Measurements from ENCODE around the gene RIMBP2.

Gene RIMBP2

GRCh38 chr12:130713581-130713991 lies 2.5 kb downstream of the RIMBP2 start:
- Histone ChIP-seq H3K27me3 (ENCODE audit: insufficient read depth, poor library complexity, severe bottlenecking) (peaks cover 30% of the 10 kb centered on the region), H3K27ac (replicated peaks) (no peak overlapping the region)
- no peak for DNase-seq (ENCODE audit: low read depth in 1 of 2, low spot score in 1 of 2)

DNA sequence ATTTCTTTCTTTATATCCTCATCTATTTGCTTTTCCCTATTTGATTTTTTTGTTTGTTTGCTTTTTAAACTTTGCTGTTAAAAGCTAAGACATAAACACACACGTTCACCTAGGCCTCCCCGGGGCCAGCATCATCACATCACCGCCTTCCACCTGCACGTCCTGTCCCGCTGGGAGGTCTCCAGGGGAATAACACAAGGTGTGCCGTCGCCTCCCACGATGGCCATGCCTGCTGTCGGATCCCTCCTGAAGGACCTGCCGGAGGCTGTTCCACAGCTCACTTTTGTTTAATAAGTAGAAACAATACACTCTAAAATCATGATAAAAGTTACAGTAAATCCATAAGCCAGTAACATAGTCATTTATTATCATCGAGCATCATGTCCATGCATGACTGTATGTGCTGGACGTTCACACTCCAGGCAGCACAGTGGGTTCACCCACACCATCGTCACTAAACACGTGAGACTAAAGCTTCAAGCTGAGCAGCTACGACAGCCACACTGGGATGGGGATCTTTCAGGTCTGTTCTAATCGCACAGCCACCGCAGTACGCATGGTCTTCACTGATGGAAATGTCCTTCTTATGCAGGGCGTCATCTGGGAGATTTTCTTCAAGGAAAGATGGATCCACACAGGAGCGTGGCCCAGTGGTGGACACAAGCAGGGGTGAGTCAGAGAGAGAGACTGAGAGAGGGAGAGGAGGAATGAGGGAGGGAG lies 3.6 kb downstream of the RIMBP2 start:
- no peak for DNase-seq (ENCODE audit: low read depth in 1 of 2, low spot score in 1 of 2)
- TF ChIP-seq GABPA (IDR thresholded peaks at IDR 0.05; ENCODE audit: low read depth) (no peak), SPI1 (IDR thresholded peaks at IDR 0.05; ENCODE audit: borderline replicate concordance, low read depth) (no peak), POLR2AphosphoS5 (IDR thresholded peaks at IDR 0.05; ENCODE audit: low read depth) (no peak)
- TF ChIP-seq, protein P1, sequence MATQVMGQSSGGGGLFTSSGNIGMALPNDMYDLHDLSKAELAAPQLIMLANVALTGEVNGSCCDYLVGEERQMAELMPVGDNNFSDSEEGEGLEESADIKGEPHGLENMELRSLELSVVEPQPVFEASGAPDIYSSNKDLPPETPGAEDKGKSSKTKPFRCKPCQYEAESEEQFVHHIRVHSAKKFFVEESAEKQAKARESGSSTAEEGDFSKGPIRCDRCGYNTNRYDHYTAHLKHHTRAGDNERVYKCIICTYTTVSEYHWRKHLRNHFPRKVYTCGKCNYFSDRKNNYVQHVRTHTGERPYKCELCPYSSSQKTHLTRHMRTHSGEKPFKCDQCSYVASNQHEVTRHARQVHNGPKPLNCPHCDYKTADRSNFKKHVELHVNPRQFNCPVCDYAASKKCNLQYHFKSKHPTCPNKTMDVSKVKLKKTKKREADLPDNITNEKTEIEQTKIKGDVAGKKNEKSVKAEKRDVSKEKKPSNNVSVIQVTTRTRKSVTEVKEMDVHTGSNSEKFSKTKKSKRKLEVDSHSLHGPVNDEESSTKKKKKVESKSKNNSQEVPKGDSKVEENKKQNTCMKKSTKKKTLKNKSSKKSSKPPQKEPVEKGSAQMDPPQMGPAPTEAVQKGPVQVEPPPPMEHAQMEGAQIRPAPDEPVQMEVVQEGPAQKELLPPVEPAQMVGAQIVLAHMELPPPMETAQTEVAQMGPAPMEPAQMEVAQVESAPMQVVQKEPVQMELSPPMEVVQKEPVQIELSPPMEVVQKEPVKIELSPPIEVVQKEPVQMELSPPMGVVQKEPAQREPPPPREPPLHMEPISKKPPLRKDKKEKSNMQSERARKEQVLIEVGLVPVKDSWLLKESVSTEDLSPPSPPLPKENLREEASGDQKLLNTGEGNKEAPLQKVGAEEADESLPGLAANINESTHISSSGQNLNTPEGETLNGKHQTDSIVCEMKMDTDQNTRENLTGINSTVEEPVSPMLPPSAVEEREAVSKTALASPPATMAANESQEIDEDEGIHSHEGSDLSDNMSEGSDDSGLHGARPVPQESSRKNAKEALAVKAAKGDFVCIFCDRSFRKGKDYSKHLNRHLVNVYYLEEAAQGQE (IDR thresholded peaks at IDR 0.05; ENCODE audit: insufficient replicate concordance, low read depth), result no peak
- TF ChIP-seq, protein P2, sequence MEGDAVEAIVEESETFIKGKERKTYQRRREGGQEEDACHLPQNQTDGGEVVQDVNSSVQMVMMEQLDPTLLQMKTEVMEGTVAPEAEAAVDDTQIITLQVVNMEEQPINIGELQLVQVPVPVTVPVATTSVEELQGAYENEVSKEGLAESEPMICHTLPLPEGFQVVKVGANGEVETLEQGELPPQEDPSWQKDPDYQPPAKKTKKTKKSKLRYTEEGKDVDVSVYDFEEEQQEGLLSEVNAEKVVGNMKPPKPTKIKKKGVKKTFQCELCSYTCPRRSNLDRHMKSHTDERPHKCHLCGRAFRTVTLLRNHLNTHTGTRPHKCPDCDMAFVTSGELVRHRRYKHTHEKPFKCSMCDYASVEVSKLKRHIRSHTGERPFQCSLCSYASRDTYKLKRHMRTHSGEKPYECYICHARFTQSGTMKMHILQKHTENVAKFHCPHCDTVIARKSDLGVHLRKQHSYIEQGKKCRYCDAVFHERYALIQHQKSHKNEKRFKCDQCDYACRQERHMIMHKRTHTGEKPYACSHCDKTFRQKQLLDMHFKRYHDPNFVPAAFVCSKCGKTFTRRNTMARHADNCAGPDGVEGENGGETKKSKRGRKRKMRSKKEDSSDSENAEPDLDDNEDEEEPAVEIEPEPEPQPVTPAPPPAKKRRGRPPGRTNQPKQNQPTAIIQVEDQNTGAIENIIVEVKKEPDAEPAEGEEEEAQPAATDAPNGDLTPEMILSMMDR (IDR thresholded peaks at IDR 0.05; ENCODE audit: insufficient read depth, low read length), result no peak
- Histone ChIP-seq H3K4me3 (replicated peaks; ENCODE audit: insufficient read depth, low read length) (no peak overlapping the region), H3K27ac (replicated peaks) (no peak overlapping the region), H3K27me3 (ENCODE audit: insufficient read depth, poor library complexity, severe bottlenecking) (peaks cover 30% of the 10 kb centered on the region)

More at GRCh38 chr12:130713581-130713991, 2.5 kb downstream of the RIMBP2 start:
- H3K4me3 ChIP-seq (replicated peaks; ENCODE audit: insufficient read depth, low read length), result no peak overlapping the region
- TF ChIP-seq POLR2AphosphoS5 (IDR thresholded peaks at IDR 0.05; ENCODE audit: low read depth), result no peak

DNA sequence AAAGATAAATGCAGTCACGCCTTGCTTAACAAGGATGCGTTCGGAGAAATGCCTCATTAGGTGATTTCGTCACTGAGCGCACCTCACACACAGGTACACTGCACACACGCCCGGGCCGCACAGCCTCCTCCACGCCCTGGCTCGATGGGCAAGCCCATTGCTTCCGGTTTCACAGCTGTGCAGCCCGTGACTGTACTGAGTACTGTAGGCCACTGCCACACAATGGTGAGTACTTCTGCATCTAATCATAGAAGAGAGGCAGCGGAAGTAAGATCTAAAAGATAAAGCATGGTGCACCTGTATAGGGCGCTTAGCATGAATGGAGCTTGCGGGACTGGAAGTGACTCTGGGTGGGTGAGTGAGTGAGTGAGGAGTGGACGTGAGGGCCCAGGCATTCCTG lies 4.3 kb downstream of the RIMBP2 start:
- TF ChIP-seq, protein P1 (IDR thresholded peaks at IDR 0.05; ENCODE audit: insufficient replicate concordance, low read depth), result no peak
- TF ChIP-seq POLR2AphosphoS5 (IDR thresholded peaks at IDR 0.05; ENCODE audit: low read depth), result no peak
- no peak for TF ChIP-seq GABPA (IDR thresholded peaks at IDR 0.05; ENCODE audit: low read depth)
- no peak for TF ChIP-seq SPI1 (IDR thresholded peaks at IDR 0.05; ENCODE audit: borderline replicate concordance, low read depth)
- TF ChIP-seq, protein P2 (IDR thresholded peaks at IDR 0.05; ENCODE audit: insufficient read depth, low read length), result no peak
- no peak overlapping the region for H3K4me3 ChIP-seq (replicated peaks; ENCODE audit: insufficient read depth, low read length)
- H3K27ac ChIP-seq (replicated peaks), result no peak overlapping the region
- DNase-seq (ENCODE audit: low read depth in 1 of 2, low spot score in 1 of 2), result no peak
- H3K27me3 ChIP-seq (ENCODE audit: insufficient read depth, poor library complexity, severe bottlenecking), result peaks cover 30% of the 10 kb centered on the region

DNA sequence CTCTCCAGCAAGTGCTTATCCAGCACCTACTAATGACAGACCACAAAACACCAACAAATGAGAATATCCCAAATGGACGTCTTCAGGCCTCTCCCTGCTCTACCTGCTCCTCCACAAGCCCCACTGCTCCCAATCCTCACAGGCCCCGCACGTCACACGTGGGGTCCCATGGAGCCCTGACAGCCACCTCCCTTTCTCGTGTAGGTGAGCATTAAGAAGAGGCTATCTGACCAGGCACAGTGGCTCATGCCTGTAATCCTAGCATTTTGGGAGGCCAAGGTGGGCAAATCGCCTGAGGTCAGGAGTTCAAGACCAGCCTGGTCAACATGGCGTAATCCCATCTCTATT lies 5.4 kb downstream of the RIMBP2 start:
- Histone ChIP-seq H3K27me3 (ENCODE audit: insufficient read depth, poor library complexity, severe bottlenecking) (peaks cover 22% of the 10 kb centered on the region), H3K27ac (replicated peaks) (no peak overlapping the region), H3K4me3 (replicated peaks; ENCODE audit: insufficient read depth, low read length) (no peak overlapping the region)
- no peak for DNase-seq (ENCODE audit: low read depth in 1 of 2, low spot score in 1 of 2)
- TF ChIP-seq, protein P1 (IDR thresholded peaks at IDR 0.05; ENCODE audit: insufficient replicate concordance, low read depth), result no peak
- TF ChIP-seq, protein P2 (IDR thresholded peaks at IDR 0.05; ENCODE audit: insufficient read depth, low read length), result no peak
- TF ChIP-seq SPI1 (IDR thresholded peaks at IDR 0.05; ENCODE audit: borderline replicate concordance, low read depth) (no peak), POLR2AphosphoS5 (IDR thresholded peaks at IDR 0.05; ENCODE audit: low read depth) (no peak), GABPA (IDR thresholded peaks at IDR 0.05; ENCODE audit: low read depth) (no peak)

Data from HL-60 (cell line).